GM12864 (cell line): ENCODE measurements around the gene HDAC9.

Experiments
- DNase-seq: peaks from one replicate; pipeline ENCODE4 v3.0.0-alpha.2; 2011; ENCODE audit warnings: low read depth
- H3K4me3 ChIP-seq: 2 replicates; pipeline ENCODE4 v1.5.1; 2011; ENCODE audit warnings: mild to moderate bottlenecking, low read depth, low read length, control low read depth
- CTCF ChIP-seq: IDR thresholded peaks from 2 replicates; pipeline ENCODE4 v1.5.1; 2011; ENCODE audit warnings: low read depth, mild to moderate bottlenecking, moderate library complexity, low read length, control low read depth, inconsistent platforms; ENCODE audit errors: missing control alignments

The HDAC9 gene

GRCh38 chr7:18471476-18472160, 23.9 kb upstream of the HDAC9 start:
- DNase-seq, result no peak
- TF ChIP-seq CTCF, result no peak
- H3K4me3 ChIP-seq, result no peak overlapping the region

DNA sequence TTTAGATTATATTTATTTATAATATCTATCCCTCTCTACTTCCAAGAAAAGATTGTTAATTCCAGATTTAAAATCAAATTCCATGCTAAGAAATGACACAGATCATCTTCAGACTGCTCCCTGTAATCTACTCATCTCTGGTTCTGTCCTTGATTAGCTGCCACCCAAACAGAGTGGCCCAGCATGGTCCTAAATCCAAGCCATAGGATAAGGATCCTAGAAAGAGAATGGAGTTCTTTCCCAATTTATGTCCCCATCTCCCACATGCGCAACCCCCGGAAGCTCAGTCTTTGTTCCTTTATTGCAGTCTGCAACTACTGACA, 23.4 kb upstream of the HDAC9 start:
- DNase-seq, result no peak
- H3K4me3 ChIP-seq, result no peak overlapping the region
- TF ChIP-seq CTCF, result no peak

GRCh38 chr7:18473119-18473518, 22.4 kb upstream of the HDAC9 start:
- no peak for DNase-seq
- TF ChIP-seq CTCF, result no peak
- no peak overlapping the region for H3K4me3 ChIP-seq

DNA sequence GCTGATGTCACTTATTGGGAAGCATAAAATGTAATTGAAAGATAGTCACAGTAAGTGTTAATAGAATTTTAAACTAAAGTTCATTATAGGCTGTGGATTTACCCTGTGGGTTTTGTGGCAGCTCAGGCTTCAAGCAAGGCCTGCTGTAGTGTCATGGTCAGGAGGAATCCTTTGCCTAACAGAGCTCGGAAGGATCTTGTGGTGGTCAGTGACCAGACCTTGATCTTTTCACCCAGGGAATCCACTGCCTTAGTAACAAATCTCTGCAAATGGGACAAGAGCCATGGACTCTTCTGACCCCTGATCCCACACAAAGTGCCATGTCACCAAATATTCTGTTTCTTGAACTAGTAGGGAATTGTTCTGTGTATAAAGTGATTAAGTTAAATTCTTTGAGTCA, 20.6 kb upstream of the HDAC9 start:
- DNase-seq, result no peak
- TF ChIP-seq CTCF, result no peak
- H3K4me3 ChIP-seq, result no peak overlapping the region

DNA sequence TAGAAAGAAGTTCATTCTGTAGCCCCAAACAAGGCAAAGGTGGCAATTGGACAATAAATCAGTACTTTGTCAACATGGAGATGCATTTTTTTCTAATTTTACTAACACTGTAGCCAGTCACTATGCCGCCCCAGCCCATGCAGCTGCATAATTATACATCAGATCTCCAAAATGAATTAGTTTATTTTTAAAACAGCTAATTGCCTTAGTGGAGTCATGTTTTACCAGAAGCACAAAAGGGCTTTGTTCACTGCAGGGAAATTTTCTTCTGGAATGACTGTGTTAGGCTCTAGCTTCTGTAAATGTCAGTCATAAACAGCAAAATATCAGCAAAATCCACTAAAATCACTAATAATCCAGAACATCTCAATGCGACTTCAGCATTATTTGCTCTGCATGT, 20.1 kb upstream of the HDAC9 start:
- no peak overlapping the region for H3K4me3 ChIP-seq
- no peak for DNase-seq
- no peak for TF ChIP-seq CTCF

DNA sequence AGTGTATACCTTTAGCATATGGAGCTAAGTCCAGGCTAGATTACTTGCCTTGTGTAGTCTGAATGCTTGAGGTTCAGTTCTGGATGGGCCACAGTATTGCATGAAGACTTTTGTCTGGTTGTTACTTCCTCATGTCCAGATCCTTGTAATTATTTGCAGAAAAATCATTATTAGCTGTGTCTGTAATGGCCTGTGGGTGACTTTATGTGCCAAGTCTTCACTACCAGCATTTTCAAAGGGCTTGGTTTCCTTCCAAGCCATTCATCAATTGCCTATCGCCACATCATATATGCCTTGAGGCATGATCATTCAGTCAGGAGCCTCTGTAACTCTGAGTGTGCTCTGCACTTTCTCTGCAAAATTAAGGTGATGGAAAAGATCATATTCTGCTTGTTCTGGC, 13.8 kb upstream of the HDAC9 start:
- DNase-seq, result no peak
- H3K4me3 ChIP-seq, result no peak overlapping the region
- no peak for TF ChIP-seq CTCF

GRCh38 chr7:18488049-18488448, 7.5 kb upstream of the HDAC9 start:
- no peak for DNase-seq
- TF ChIP-seq CTCF, result no peak

More at GRCh38 chr7:18488049-18488448, 7.5 kb upstream of the HDAC9 start:
- no peak overlapping the region for H3K4me3 ChIP-seq
